ENCODE results near the gene FAM241B.
A peak's percentile ranks its signal among the peaks of the same experiment; 100 is the strongest.

FAM241B gene

GRCh38 chr10:69640196-69640980 is 10.3 kb downstream of the FAM241B start:
- no peaks in the 10 kb centered on the region for H3K4me1 Mint-ChIP-seq (ENCODE audit: low read depth)

GRCh38 chr10:69641261-69641980 is 11.4 kb downstream of the FAM241B start:
- no peak overlapping the region for H3K4me3 Mint-ChIP-seq
- H3K4me1 Mint-ChIP-seq (ENCODE audit: low read depth) = no peaks in the 10 kb centered on the region
- H3K27me3 Mint-ChIP-seq (ENCODE audit: low read depth) = no peaks in the 10 kb centered on the region
- H3K27ac Mint-ChIP-seq = no peak overlapping the region
- no peaks in the 10 kb centered on the region for H3K36me3 Mint-ChIP-seq (ENCODE audit: low read depth)
- no peaks in the 10 kb centered on the region for H3K9me3 Mint-ChIP-seq

More at GRCh38 chr10:69640196-69640980, 10.3 kb downstream of the FAM241B start:
- H3K4me3 Mint-ChIP-seq = no peak overlapping the region
- no peaks in the 10 kb centered on the region for H3K27me3 Mint-ChIP-seq (ENCODE audit: low read depth)
- H3K36me3 Mint-ChIP-seq (ENCODE audit: low read depth) = no peaks in the 10 kb centered on the region
- H3K27ac Mint-ChIP-seq = no peak overlapping the region
- H3K9me3 Mint-ChIP-seq = no peaks in the 10 kb centered on the region

GRCh38 chr10:69642747-69643146 is 12.7 kb downstream of the FAM241B start:
- H3K4me3 Mint-ChIP-seq = no peak overlapping the region
- H3K9me3 Mint-ChIP-seq = no peaks in the 10 kb centered on the region
- no peaks in the 10 kb centered on the region for H3K4me1 Mint-ChIP-seq (ENCODE audit: low read depth)
- no peaks in the 10 kb centered on the region for H3K36me3 Mint-ChIP-seq (ENCODE audit: low read depth)
- H3K27ac Mint-ChIP-seq = no peak overlapping the region
- H3K27me3 Mint-ChIP-seq (ENCODE audit: low read depth) = no peaks in the 10 kb centered on the region

DNA sequence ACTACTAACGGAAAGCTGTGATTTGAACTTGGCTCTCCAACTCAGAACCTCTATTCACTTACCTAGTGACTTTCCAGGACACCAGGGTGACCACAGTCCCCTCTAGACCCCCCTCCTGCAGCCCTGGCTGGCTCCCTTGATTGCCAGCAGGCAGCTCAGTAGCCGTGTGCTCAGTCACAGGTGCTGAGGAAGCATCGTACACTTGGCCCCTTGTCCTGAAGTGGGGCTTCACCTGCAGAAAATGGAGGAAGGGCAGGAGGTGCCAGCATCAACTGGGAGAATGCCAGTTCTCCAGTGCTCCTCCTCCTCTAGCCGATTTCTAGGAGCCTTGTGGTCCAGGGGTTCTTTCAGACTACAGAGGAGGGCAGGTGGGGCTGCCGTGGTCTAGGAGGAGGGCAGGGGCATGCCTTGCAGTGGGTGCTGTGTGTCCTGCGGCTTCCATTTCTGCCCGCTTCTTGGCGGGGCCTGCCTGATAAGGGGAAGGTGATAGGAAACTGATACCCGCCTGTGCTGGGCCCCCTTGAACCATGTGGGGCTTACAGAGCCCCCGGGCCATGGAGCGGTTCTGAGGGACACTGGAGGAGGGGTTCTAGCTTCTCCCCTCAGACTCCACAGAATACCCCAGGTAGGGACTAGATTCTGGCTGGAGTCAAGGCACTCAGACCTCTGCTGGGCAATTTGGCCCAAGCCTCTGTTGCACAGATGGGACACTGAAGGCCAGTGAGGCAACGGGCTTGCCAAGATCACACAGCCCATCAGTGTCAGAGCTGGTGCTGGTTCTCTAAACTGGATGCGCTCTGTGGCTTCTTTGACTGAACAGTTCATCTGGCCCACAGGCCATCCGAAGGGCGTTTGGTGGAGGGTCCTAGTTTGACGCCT is 14.0 kb downstream of the FAM241B start:
- Mint-ChIP-seq H3K9me3 (no peaks in the 10 kb centered on the region), H3K27me3 (ENCODE audit: low read depth) (no peaks in the 10 kb centered on the region), H3K4me3 (no peak overlapping the region), H3K36me3 (ENCODE audit: low read depth) (no peaks in the 10 kb centered on the region), H3K4me1 (ENCODE audit: low read depth) (no peaks in the 10 kb centered on the region), H3K27ac (no peak overlapping the region)

- Mint-ChIP-seq H3K27me3 (ENCODE audit: low read depth) (no peaks in the 10 kb centered on the region), H3K27ac (no peak overlapping the region), H3K36me3 (ENCODE audit: low read depth) (no peaks in the 10 kb centered on the region), H3K4me3 (no peak overlapping the region), H3K4me1 (ENCODE audit: low read depth) (no peaks in the 10 kb centered on the region), H3K9me3 (no peaks in the 10 kb centered on the region)
Measured at GRCh38 chr10:69644658-69645295, 14.7 kb downstream of the FAM241B start.

- Mint-ChIP-seq H3K4me1 (ENCODE audit: low read depth) (peaks cover 4% of the 10 kb centered on the region), H3K27me3 (ENCODE audit: low read depth) (no peaks in the 10 kb centered on the region), H3K36me3 (ENCODE audit: low read depth) (no peaks in the 10 kb centered on the region), H3K4me3 (no peak overlapping the region), H3K9me3 (no peaks in the 10 kb centered on the region), H3K27ac (no peak overlapping the region)
Measured at GRCh38 chr10:69645296-69646184, 15.5 kb downstream of the FAM241B start.

DNA sequence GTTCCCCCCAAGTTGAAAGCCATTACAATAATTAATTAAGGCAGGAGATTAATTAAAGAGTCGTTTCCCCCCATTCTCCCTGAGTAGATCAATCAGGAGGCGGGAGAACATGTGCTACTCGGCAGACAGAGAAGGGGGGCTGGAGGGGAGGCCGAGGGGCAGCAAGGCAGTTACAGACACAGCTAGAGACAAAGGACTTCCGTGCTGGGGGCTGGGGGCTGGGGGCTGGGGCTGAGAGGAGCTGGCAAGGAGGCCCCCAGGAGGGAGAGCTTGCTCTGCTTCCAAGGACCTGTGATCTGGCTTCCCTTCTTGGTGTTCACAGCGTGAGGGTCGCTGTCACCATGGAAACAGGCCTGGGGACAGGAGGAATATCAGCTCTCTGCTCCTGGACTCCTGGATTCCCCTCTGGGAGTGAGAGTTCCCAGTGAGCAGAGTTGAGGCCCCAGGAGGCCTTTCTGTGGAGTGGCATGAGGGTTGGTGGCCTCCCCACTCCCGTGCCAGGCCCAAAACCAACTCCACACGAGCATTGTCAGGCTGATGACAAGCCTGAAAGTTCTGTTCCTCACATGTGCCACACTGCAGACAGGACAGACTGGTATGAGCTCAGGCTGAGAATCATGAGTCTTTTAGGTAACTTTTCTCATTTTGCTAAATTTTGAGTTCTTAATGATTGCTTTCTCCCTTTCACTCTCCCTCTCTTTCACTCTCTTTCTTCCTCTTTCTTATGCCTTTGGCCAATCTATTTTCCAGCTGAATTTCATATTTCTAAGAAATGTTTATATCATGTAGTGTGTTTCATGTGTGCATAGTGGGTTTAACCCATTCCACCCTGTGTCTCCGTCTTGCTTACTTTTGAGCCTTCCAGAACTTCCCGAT is 16.4 kb downstream of the FAM241B start:
- Mint-ChIP-seq H3K27me3 (ENCODE audit: low read depth) (no peaks in the 10 kb centered on the region), H3K4me3 (no peak overlapping the region), H3K9me3 (no peaks in the 10 kb centered on the region), H3K36me3 (ENCODE audit: low read depth) (no peaks in the 10 kb centered on the region), H3K4me1 (ENCODE audit: low read depth) (peaks cover 13% of the 10 kb centered on the region), H3K27ac (no peak overlapping the region)

GRCh38 chr10:69647126-69647525 is 17.1 kb downstream of the FAM241B start:
- no peaks in the 10 kb centered on the region for H3K9me3 Mint-ChIP-seq
- no peak overlapping the region for H3K4me3 Mint-ChIP-seq
- no peaks in the 10 kb centered on the region for H3K36me3 Mint-ChIP-seq (ENCODE audit: low read depth)
- H3K4me1 Mint-ChIP-seq (ENCODE audit: low read depth) = peaks cover 18% of the 10 kb centered on the region
- H3K27ac Mint-ChIP-seq = no peak overlapping the region
- no peaks in the 10 kb centered on the region for H3K27me3 Mint-ChIP-seq (ENCODE audit: low read depth)

DNA sequence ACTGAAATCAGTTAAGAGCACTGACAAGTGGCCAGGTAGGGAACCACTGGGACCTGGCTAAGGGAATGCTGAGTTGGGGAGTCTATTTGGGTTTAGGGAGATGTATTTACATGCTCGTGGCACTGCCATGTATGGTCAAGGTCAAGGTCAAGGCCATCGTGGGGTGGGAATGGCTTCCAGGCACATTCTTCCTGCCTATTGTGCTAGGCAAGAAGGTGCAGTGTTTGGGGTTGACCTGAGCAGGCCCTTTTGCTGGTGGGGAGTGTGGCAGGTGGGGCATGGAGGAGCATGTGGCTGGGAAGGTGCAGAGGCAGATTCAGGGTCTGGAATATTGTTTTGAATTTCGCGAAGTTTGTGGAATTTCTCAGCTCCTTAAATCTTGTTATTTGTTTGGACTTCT is 17.8 kb downstream of the FAM241B start:
- peaks cover 18% of the 10 kb centered on the region for H3K4me1 Mint-ChIP-seq (ENCODE audit: low read depth)
- no peak overlapping the region for H3K27ac Mint-ChIP-seq
- no peaks in the 10 kb centered on the region for H3K27me3 Mint-ChIP-seq (ENCODE audit: low read depth)
- H3K4me3 Mint-ChIP-seq = no peak overlapping the region
- H3K36me3 Mint-ChIP-seq (ENCODE audit: low read depth) = no peaks in the 10 kb centered on the region
- no peaks in the 10 kb centered on the region for H3K9me3 Mint-ChIP-seq

- no peaks in the 10 kb centered on the region for H3K36me3 Mint-ChIP-seq (ENCODE audit: low read depth)
- H3K27ac Mint-ChIP-seq = no peak overlapping the region
- no peaks in the 10 kb centered on the region for H3K9me3 Mint-ChIP-seq
- H3K4me1 Mint-ChIP-seq (ENCODE audit: low read depth) = peaks cover 18% of the 10 kb centered on the region
- H3K27me3 Mint-ChIP-seq (ENCODE audit: low read depth) = no peaks in the 10 kb centered on the region
- no peak overlapping the region for H3K4me3 Mint-ChIP-seq
Measured at GRCh38 chr10:69648461-69648860, 18.4 kb downstream of the FAM241B start.

- Mint-ChIP-seq H3K36me3 (ENCODE audit: low read depth) (no peaks in the 10 kb centered on the region), H3K4me1 (ENCODE audit: low read depth) (peaks cover 18% of the 10 kb centered on the region), H3K27ac (no peak overlapping the region), H3K9me3 (no peaks in the 10 kb centered on the region), H3K4me3 (no peak overlapping the region), H3K27me3 (ENCODE audit: low read depth) (no peaks in the 10 kb centered on the region)
Measured at GRCh38 chr10:69649786-69650550, 19.9 kb downstream of the FAM241B start.

DNA sequence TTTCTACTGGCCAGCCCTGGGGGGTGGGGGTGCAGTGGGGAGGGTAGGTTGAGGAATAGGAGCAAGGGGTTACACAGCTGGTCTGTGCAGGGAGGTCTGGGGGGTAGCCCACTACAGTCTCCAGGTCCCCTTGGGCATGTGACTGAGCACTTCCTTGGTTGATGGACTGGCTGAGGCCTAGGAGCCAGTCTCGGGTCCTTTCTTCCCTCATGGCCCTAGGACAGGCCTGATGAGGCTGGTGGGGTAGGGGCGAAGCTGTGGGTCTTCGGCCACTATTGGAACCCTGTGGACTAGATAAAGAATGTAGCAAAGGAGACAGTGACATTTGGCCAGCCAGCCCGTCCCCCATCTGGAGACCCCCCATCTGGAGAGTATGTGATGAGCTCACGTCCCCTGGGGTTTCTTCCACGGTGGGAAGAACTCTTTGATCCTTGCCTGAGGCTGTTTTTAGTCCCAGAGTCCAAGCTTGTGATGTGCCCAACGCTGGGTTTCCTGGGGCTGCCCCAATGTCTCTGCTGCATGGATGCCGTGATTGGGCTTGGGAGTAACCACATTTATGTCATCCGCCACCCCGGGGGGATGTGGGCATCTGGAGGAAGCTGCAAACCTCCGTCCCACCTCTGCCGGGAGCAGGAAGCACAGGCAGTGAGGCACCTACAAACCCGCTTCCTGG is 20.7 kb downstream of the FAM241B start:
- H3K36me3 Mint-ChIP-seq (ENCODE audit: low read depth) = no peaks in the 10 kb centered on the region
- peaks cover 18% of the 10 kb centered on the region for H3K4me1 Mint-ChIP-seq (ENCODE audit: low read depth)
- H3K9me3 Mint-ChIP-seq = no peaks in the 10 kb centered on the region
- no peak overlapping the region for H3K4me3 Mint-ChIP-seq
- peak overlapping the region; percentile 57 for H3K27ac Mint-ChIP-seq
- H3K27me3 Mint-ChIP-seq (ENCODE audit: low read depth) = no peaks in the 10 kb centered on the region

Measured in T-helper 1 cell treated with Interleukin-12 subunit alpha and Interleukin-12 subunit beta and Interleukin-4 antibody, amounts not matched to agents 30 μg/mL and 1 μg/mL, for 36 hours (primary cell).